Transverse colon (tissue), 4 donors: Measurements from ENCODE around the gene PPID.
"Not testable (repeated sequence)": the region's sequence is repeated elsewhere in the genome, so short reads cannot be mapped to it uniquely, and the experiment has no call there.

Source experiments
- POLR2A ChIP-seq: fragments of 450-650 bp; IDR thresholded peaks from one replicate; pipeline ENCODE4 v1.6.1; 2016; ENCODE audit warnings: antibody characterized with exemption, mild to moderate bottlenecking, moderate library complexity
- POLR2AphosphoS5 ChIP-seq, 3 donors: sonication (generic); formaldehyde crosslinking; IDR thresholded peaks; one replicate each; pipeline ENCODE4 v1.6.1; 2016; ENCODE audit warnings: antibody characterized with exemption in 3 of 3
- TF ChIP-seq, protein P1 (sequence below), 5 experiments: fragments of 200-600 bp in 3 of 5; fragments of 450-650 bp in 2 of 5; sonication (generic) in 3 of 5; IDR thresholded peaks; 1 replicate in 2 of 5; 2 replicates in 3 of 5; pipeline ENCODE4 v1.5.1; 2016 to 2017; ENCODE audit warnings: antibody characterized with exemption in 5 of 5, inconsistent platforms in 3 of 5, mild to moderate bottlenecking in 2 of 5, moderate library complexity in 1 of 5

DNA sequence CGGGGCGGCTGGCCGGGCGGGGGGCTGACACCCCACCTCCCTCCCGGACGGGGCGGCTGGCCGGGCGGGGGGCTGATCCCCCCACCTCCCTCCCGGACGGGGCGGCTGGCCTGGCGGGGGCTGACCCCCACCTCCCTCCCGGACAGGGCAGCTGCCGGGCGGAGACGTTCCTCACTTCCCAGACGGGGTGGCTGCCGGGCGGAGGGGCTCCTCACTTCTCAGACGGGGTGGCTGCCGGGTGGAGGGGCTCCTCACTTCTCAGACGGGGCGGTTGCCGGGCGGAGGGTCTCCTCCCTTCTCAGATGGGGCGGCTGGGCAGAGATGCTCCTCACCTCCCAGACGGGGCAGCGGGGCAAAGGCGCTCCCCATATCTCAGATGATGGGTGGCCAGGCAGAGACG is 23.3 kb upstream of the PPID start:
- not testable (repeated sequence) for TF ChIP-seq POLR2A; POLR2AphosphoS5 (IDR thresholded peaks at IDR 0.05)
- TF ChIP-seq, protein P1, sequence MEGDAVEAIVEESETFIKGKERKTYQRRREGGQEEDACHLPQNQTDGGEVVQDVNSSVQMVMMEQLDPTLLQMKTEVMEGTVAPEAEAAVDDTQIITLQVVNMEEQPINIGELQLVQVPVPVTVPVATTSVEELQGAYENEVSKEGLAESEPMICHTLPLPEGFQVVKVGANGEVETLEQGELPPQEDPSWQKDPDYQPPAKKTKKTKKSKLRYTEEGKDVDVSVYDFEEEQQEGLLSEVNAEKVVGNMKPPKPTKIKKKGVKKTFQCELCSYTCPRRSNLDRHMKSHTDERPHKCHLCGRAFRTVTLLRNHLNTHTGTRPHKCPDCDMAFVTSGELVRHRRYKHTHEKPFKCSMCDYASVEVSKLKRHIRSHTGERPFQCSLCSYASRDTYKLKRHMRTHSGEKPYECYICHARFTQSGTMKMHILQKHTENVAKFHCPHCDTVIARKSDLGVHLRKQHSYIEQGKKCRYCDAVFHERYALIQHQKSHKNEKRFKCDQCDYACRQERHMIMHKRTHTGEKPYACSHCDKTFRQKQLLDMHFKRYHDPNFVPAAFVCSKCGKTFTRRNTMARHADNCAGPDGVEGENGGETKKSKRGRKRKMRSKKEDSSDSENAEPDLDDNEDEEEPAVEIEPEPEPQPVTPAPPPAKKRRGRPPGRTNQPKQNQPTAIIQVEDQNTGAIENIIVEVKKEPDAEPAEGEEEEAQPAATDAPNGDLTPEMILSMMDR (IDR thresholded peaks at IDR 0.05) = not testable (repeated sequence)
